HG03139 (cell line): ENCODE results near the gene CUL3.
"Not testable (repeated sequence)": the region's sequence is repeated elsewhere in the genome, so short reads cannot be mapped to it uniquely, and the experiment has no call there.

ENCODE experiments used
- ATAC-seq: cut with Tn5 transposase; IDR thresholded peaks from one replicate; pipeline ENCODE4 v1.9.1; 2021; ENCODE audit not compliant: unreplicated experiment

The CUL3 gene

DNA sequence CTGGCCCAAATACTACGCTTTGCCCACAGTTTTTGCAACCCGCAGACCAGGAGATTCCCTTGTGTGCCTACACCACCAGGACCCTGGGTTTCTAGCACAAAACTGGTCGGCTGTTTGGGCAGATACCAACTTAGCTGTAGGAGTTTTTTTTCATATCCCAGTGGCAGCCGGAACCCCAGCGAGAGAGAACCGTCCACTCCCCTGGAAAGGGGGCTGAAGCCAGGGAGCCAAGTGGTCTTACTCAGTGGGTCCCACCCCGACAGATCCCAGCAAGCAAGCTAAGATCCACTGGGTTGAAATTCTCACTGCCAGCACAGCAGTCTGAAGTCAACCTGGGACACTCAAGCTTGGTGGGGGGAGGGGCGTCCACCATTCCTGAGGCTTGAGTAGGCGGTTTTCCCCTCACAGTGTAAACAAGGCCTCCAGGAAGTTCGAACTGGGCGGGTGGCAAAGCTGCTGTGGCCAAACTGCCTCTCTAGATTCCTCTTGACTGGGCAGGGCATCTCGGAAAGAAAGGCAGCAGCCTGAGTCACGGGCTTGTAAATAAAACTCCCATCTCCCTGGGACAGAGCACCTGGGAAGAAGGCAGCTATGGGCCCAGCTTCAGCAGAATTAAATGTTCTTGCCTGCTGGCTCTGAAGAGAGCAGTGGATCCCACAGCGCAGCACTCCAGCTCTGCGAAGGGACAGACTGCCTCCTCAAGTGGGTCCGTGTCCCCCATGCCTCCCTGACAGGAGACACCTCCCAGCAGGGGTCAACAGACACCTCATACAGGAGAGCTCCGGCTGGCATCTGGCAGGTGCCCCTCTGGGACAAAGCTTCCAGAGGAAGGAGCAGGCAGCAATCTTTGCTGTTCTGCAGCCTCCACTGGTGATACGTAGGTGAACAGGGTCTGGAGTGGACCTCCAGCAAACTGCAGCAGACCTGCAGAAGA is 99.8 kb downstream of the CUL3 start:
- not testable (repeated sequence) for ATAC-seq

DNA sequence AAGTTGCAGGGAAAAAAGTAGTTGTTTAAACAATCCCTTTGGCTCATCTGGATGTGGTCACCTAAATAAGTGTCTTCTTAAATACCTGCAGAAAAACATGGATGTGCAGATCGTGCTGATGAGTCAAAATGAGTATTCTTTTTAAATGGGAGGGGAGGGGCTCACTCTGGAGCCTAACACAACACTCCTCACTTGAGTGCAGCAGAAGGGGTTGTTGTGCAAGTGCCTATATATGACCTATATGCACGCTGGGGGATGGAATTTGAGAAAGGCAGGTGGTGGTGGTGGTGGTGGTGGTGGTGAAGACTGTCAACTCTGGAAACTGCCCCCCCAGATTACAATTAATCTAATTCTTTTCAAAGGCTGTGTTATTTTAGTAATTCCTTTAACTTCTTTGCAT is 105.3 kb downstream of the CUL3 start:
- no peak for ATAC-seq

DNA sequence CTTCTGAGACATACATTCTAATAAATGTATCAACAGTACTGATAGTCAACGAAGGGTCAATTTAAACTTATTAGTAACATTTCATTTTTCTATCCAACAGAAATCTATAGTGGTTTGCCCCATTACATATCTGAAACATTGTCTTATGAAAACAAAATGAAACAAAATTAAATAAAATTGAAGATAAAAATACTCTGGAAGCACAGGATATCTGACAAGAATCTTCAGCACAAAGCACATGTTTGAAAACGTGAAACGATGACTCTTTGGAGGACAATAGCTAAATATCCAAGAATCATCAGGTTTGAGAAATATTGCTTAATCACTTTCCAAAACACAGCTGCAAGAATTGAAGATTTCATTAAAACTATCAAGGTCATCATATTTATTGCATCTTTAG is 112.3 kb downstream of the CUL3 start:
- no peak for ATAC-seq

GRCh38 chr2:224472137-224472536 is 113.0 kb downstream of the CUL3 start:
- ATAC-seq = no peak

DNA sequence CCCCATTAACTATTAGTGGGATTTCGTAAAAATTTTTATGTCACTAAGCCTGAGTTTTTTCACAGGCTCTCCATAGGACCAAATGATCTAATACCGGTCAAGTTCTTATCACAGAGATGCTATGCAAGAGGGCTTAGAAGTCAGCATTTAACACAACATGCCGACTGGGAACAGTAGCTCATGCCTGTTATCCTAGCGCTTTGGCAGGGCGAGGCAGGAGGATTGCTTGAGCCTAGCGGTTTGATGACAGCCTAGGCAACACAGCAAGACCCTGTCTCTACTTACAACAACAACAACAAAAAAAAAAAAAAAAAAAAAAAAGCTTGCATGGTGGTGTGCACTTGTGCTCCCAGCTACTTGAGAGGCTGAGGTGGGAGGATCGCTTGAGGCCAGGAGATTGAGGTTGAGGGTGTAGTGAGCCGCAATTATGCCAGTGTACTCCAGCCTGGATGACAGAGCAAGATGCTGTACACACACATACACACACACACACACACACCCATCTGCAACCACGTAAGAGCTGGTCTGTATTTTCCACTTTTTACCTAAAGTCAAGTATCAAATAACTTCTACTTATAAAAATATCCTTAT is 115.7 kb downstream of the CUL3 start:
- no peak for ATAC-seq

GRCh38 chr2:224466304-224466895 is 118.8 kb downstream of the CUL3 start:
- no peak for ATAC-seq

- ATAC-seq = no peak
These were observed 123.8 kb downstream of the CUL3 start for GRCh38 chr2:224461391-224461790.

DNA sequence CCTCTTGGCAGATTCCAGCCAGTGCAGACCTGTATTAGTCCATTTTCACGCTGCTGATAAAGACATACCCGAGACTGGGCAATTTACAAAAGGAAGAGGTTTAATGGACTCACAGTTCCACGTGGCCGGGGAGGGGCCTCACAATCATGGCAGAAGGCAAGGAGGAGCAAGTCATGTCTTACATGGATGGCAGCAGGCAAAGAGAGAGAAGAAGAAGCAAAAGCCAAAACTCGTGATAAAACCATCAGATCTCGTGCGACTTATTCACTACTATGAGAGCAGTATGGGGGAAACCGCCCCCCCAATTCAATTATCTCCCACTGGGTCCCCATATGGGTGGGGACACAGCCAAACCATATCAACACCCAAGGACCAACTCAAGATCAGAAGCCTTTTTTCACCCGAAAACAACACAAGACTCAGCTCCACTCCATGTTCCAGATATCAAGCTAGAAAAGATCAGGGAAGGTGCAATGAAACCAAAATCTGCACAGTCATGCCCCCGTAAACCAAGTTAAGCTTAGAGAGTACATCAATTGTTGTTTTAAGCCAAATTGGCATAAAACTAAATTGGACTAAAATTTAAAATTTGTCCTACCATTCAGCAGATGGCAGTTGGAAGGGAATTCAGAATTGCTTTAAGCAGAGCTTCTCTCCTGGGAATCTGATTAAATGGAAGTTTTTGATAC is 127.6 kb downstream of the CUL3 start:
- ATAC-seq = no peak

DNA sequence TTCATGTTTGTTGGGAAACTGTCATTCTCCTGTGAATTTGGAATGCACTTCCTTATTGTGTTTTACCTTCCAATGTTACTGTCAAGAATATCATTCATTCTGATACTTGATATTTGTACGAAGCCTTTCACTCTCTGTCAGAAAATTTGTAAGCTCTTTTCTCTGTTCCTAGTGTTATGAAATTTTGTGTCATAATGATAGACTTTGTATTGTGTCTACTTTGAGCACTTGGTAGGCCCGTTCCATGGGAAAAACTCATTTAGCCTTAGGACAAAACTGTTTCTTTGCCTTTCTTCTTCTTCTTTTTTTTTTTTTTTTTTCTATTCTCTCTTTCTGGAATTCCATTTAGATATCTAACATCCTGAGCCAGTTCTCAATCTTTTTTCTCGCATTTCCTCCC is 131.3 kb downstream of the CUL3 start:
- no peak for ATAC-seq

GRCh38 chr2:224449212-224450147 is 135.7 kb downstream of the CUL3 start:
- ATAC-seq = no peak

- ATAC-seq = no peak
These were observed 136.9 kb downstream of the CUL3 start for GRCh38 chr2:224448236-224448635.

DNA sequence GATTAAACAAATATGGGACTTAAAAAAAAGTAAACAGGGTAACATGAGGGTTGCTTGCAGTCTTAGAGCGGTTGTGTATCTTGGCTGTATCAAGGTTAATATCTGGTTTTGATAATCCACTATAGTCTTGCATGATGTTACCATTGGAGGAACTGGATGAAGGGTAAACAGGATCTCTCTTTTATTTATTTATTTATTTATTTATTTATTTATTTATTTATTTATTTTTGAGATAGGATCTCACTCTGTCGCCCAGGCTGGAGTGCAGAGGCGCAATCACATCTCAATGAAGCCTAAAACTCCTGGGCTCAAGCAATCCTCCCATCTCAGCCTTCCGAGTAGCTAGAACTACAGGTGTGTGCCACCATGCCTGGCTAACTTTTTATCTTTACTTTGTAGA is 140.4 kb downstream of the CUL3 start:
- ATAC-seq = no peak

- ATAC-seq = no peak
These were observed 141.1 kb downstream of the CUL3 start for GRCh38 chr2:224444021-224444420.

DNA sequence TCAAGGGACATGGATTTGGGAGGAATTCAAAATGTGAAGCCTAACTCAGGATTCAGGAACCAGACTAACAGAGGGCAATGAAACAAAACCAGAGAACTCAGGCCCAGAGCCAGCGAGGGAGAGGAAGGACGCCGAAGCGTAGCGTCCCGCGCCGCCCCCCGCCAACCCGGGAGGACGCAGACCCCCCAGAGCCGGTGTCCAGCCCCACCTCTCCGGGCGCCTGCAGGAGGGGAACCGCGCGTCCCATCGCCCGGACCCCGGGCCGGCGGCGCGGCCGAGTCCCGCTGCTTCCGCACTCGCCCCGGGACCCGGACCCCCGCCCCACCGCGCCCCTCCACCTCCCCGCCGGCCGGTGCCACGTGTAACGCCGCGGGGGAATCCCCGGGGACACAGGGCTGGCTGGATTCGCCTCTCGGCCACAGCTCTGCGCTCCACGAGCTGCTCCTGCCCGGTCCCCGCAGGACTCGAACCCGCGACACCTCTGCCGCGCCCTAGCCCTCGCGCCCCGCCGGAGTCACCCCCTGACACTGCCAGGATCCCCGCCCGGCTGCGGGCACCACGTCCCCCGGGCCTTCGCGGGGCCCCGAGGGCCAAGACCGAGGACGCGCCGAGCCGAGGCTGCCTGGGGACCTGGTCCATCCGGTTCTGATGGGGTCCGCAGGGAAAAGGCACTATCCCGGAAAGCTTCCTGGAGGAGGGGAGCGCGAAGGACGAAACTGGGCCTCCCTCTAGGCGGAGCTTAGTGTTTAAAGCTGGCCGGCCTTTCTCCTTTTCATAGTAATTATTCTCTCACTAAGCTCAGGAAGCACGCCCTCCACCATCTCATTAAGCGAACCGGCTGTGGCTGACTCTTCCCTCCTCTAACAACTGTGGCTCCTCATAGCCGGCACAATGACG is 142.8 kb downstream of the CUL3 start:
- ATAC-seq = no peak

DNA sequence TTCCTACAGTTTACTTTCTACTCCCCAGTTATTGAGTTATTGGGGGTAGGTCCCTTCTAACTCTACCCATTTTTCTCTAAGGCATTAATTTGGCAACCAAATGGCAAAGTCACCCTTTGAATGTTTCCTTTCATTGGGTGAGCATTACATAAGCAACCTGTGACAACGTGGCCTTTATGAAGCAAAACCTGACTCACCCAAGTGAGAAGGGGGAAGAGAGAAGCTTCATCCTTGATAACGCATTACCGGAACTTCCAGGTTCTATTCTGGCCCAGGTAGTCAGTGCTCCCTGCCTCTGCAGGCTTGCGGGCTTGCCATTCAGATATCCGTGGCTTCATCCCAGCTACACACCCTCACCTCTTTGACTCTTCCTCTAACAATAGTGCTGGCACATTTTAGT is 144.2 kb downstream of the CUL3 start:
- ATAC-seq = no peak

- ATAC-seq = no peak
These were observed 146.4 kb downstream of the CUL3 start for GRCh38 chr2:224438726-224439125.

- no peak for ATAC-seq
These were observed 148.5 kb downstream of the CUL3 start for GRCh38 chr2:224436634-224437033.

DNA sequence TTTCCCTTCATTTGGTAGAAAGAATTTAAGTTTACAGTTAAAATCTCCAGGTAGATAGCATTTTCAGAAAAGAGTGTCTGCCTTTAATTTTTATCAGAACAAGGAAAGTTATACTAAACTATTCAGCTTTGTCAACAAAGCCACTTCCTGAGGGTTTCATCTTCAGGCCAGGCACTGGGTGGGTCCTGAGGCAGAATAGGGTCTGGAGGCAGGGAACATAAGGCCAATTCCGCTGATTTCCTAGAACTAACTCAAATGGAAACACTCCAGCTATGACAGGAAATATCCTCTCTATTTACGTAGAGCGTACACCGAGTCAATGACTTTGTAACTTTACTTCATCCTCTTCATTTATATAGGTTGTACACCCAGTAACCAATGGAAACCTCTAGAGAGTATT is 150.5 kb downstream of the CUL3 start:
- no peak for ATAC-seq

- no peak for ATAC-seq
These were observed 151.7 kb downstream of the CUL3 start for GRCh38 chr2:224433442-224433841.
